ENCODE data around the gene SWAP70.

Gene SWAP70

GRCh38 chr11:9625728-9626127 is 38.1 kb upstream of the SWAP70 start:
- TF ChIP-seq CTCF (IDR thresholded peaks at IDR 0.05; ENCODE audit: poor library complexity, severe bottlenecking): no peak
- H3K36me3 ChIP-seq (ENCODE audit: low read depth): no peaks in the 10 kb centered on the region
- H3K27me3 ChIP-seq (ENCODE audit: insufficient read depth, poor library complexity, severe bottlenecking): no peaks in the 10 kb centered on the region
- no peak overlapping the region for H3K4me3 ChIP-seq (ENCODE audit: severe bottlenecking)
- no peak for ATAC-seq (ENCODE audit: low read depth)
- H3K9me3 ChIP-seq (ENCODE audit: severe bottlenecking): no peaks in the 10 kb centered on the region
- no peaks in the 10 kb centered on the region for H3K4me1 ChIP-seq (ENCODE audit: insufficient read depth, poor library complexity, severe bottlenecking)
- no peak overlapping the region for H3K27ac ChIP-seq (ENCODE audit: poor library complexity, severe bottlenecking)
- DNase-seq (ENCODE audit: low spot score): no peak

GRCh38 chr11:9626496-9627394 is 37.1 kb upstream of the SWAP70 start:
- no peak for TF ChIP-seq CTCF (IDR thresholded peaks at IDR 0.05; ENCODE audit: poor library complexity, severe bottlenecking)
- H3K27me3 ChIP-seq (ENCODE audit: insufficient read depth, poor library complexity, severe bottlenecking): no peaks in the 10 kb centered on the region
- H3K4me1 ChIP-seq (ENCODE audit: insufficient read depth, poor library complexity, severe bottlenecking): no peaks in the 10 kb centered on the region
- H3K27ac ChIP-seq (ENCODE audit: poor library complexity, severe bottlenecking): no peak overlapping the region
- H3K9me3 ChIP-seq (ENCODE audit: severe bottlenecking): no peaks in the 10 kb centered on the region
- no peak for DNase-seq (ENCODE audit: low spot score)
- no peaks in the 10 kb centered on the region for H3K36me3 ChIP-seq (ENCODE audit: low read depth)
- no peak overlapping the region for H3K4me3 ChIP-seq (ENCODE audit: severe bottlenecking)
- no peak for ATAC-seq (ENCODE audit: low read depth)

- Histone ChIP-seq H3K36me3 (ENCODE audit: low read depth) (no peaks in the 10 kb centered on the region), H3K27ac (ENCODE audit: poor library complexity, severe bottlenecking) (no peak overlapping the region), H3K4me3 (ENCODE audit: severe bottlenecking) (no peak overlapping the region), H3K27me3 (ENCODE audit: insufficient read depth, poor library complexity, severe bottlenecking) (no peaks in the 10 kb centered on the region), H3K4me1 (ENCODE audit: insufficient read depth, poor library complexity, severe bottlenecking) (no peaks in the 10 kb centered on the region), H3K9me3 (ENCODE audit: severe bottlenecking) (no peaks in the 10 kb centered on the region)
- no peak for DNase-seq (ENCODE audit: low spot score)
- ATAC-seq (ENCODE audit: low read depth): no peak
- no peak for TF ChIP-seq CTCF (IDR thresholded peaks at IDR 0.05; ENCODE audit: poor library complexity, severe bottlenecking)
Measured at GRCh38 chr11:9629064-9629463, 34.8 kb upstream of the SWAP70 start.

GRCh38 chr11:9633679-9634078 is 30.2 kb upstream of the SWAP70 start:
- no peaks in the 10 kb centered on the region for H3K36me3 ChIP-seq (ENCODE audit: low read depth)
- no peak overlapping the region for H3K27ac ChIP-seq (ENCODE audit: poor library complexity, severe bottlenecking)
- no peak overlapping the region for H3K4me3 ChIP-seq (ENCODE audit: severe bottlenecking)
- no peaks in the 10 kb centered on the region for H3K4me1 ChIP-seq (ENCODE audit: insufficient read depth, poor library complexity, severe bottlenecking)
- ATAC-seq (ENCODE audit: low read depth) (no peak), DNase-seq (ENCODE audit: low spot score) (no peak)
- no peak for TF ChIP-seq CTCF (IDR thresholded peaks at IDR 0.05; ENCODE audit: poor library complexity, severe bottlenecking)
- H3K9me3 ChIP-seq (ENCODE audit: severe bottlenecking): no peaks in the 10 kb centered on the region
- no peaks in the 10 kb centered on the region for H3K27me3 ChIP-seq (ENCODE audit: insufficient read depth, poor library complexity, severe bottlenecking)

GRCh38 chr11:9636691-9637090 is 27.2 kb upstream of the SWAP70 start:
- TF ChIP-seq CTCF (IDR thresholded peaks at IDR 0.05; ENCODE audit: poor library complexity, severe bottlenecking): no peak
- Histone ChIP-seq H3K9me3 (ENCODE audit: severe bottlenecking) (no peaks in the 10 kb centered on the region), H3K27me3 (ENCODE audit: insufficient read depth, poor library complexity, severe bottlenecking) (no peaks in the 10 kb centered on the region), H3K27ac (ENCODE audit: poor library complexity, severe bottlenecking) (no peak overlapping the region), H3K4me3 (ENCODE audit: severe bottlenecking) (no peak overlapping the region), H3K36me3 (ENCODE audit: low read depth) (no peaks in the 10 kb centered on the region), H3K4me1 (ENCODE audit: insufficient read depth, poor library complexity, severe bottlenecking) (no peaks in the 10 kb centered on the region)
- no peak for DNase-seq (ENCODE audit: low spot score)
- no peak for ATAC-seq (ENCODE audit: low read depth)
